Measurements from ENCODE around the gene FBXW8.

DNA sequence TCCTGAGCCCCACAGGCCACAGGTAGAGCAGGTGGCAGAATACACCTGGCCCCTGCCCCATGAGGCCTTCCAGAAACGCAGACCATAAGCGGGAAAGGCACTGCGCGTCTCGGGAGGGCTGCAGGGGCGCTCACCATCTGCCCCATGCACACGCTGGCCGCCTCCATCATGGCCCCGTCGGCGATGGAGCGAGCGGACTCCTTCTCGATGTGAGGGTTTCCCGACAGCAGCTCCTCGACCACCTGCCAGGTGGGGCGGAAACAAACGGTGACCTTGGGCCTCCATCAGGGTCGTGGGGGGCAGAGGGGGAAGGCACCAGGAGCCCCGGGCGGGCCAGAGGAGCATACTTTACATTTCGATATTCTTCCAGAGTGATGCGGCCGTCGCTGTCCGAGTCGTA lies 135.7 kb downstream of the FBXW8 start:
- no peak for TF ChIP-seq POLR2A (IDR thresholded peaks at IDR 0.05)
- TF ChIP-seq, protein P1, sequence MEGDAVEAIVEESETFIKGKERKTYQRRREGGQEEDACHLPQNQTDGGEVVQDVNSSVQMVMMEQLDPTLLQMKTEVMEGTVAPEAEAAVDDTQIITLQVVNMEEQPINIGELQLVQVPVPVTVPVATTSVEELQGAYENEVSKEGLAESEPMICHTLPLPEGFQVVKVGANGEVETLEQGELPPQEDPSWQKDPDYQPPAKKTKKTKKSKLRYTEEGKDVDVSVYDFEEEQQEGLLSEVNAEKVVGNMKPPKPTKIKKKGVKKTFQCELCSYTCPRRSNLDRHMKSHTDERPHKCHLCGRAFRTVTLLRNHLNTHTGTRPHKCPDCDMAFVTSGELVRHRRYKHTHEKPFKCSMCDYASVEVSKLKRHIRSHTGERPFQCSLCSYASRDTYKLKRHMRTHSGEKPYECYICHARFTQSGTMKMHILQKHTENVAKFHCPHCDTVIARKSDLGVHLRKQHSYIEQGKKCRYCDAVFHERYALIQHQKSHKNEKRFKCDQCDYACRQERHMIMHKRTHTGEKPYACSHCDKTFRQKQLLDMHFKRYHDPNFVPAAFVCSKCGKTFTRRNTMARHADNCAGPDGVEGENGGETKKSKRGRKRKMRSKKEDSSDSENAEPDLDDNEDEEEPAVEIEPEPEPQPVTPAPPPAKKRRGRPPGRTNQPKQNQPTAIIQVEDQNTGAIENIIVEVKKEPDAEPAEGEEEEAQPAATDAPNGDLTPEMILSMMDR (IDR thresholded peaks at IDR 0.05 in 4 of 5, conservative IDR thresholded peaks at IDR 0.05 in 1 of 5), result no peak
